Natural killer cell (primary cell): ENCODE results near the gene DIAPH3. TPM values are rescaled to one million over a fixed set of nuclear protein-coding genes. Genes with fewer than 3 reads are reported as not detected.

ENCODE experiments used
- ATAC-seq, 3 donors: fragments of 150-1000 bp in 2 of 3; fragments of 200-7000 bp in 1 of 3; cut with Tn5 transposase; 1 replicate in 1 of 3; 2 replicates in 2 of 3; pipeline ENCODE4 v1.10.0; 2021; ENCODE audit warnings: mild to moderate bottlenecking in 2 of 3, moderate library complexity in 2 of 3
- DNase-seq, 2 donors: peaks; one replicate each; pipeline versions ENCODE4 v3.0.0 to v3.0.0-alpha.2; 2013 to 2021; ENCODE audit warnings: mixed read lengths in 1 of 2
- H3K27ac ChIP-seq: one replicate; pipeline ENCODE4 v1.5.1; 2013; ENCODE audit warnings: mild to moderate bottlenecking, low read length
- H3K27me3 ChIP-seq: one replicate; pipeline ENCODE4 v1.6.1; 2013; ENCODE audit warnings: low read length; ENCODE audit not compliant: control insufficient read depth, insufficient read depth
- H3K36me3 ChIP-seq: one replicate; pipeline ENCODE4 v1.6.1; 2013; ENCODE audit warnings: low read length; ENCODE audit not compliant: control insufficient read depth, insufficient read depth
- H3K4me1 ChIP-seq: one replicate; pipeline ENCODE4 v1.6.1; 2013; ENCODE audit warnings: low read length; ENCODE audit not compliant: control insufficient read depth, insufficient read depth
- H3K4me3 ChIP-seq: one replicate; pipeline ENCODE4 v1.5.1; 2013; ENCODE audit warnings: low read length
- H3K9me3 ChIP-seq: one replicate; pipeline ENCODE4 v1.6.1; 2013; ENCODE audit warnings: low read length; ENCODE audit not compliant: control insufficient read depth, insufficient read depth
- H3K27ac Mint-ChIP-seq, 2 donors: one replicate each; pipeline ENCODE4 v1.8.0; 2022; ENCODE audit warnings: mild to moderate bottlenecking in 2 of 2, mixed read lengths in 2 of 2, moderate library complexity in 1 of 2
- H3K27me3 Mint-ChIP-seq, 2 donors: one replicate each; pipeline ENCODE4 v1.8.0; 2022; ENCODE audit warnings: low read depth in 2 of 2, mixed read lengths in 2 of 2
- H3K36me3 Mint-ChIP-seq: one replicate; pipeline ENCODE4 v1.8.0; 2022; ENCODE audit warnings: mixed read lengths
- H3K4me1 Mint-ChIP-seq, 2 donors: one replicate each; pipeline ENCODE4 v1.8.0; 2022; ENCODE audit warnings: mixed read lengths in 2 of 2
- H3K4me3 Mint-ChIP-seq: one replicate; pipeline ENCODE4 v1.8.0; 2022; ENCODE audit warnings: mild to moderate bottlenecking, moderate library complexity, mixed read lengths
- H3K9me3 Mint-ChIP-seq, 2 donors: one replicate each; pipeline ENCODE4 v1.8.0; 2022; ENCODE audit warnings: mixed read lengths in 2 of 2
- CTCF ChIP-seq: fragments of 200-600 bp; IDR thresholded peaks from one replicate; pipeline ENCODE4 v1.8.0; 2022; ENCODE audit warnings: antibody characterized with exemption
- WGBS: methylation state at CpG from one replicate; pipeline ENCODE4 v1.1.7; 2013; ENCODE audit warnings: missing lambda C conversion rate; ENCODE audit not compliant: insufficient coverage; 5-methylcytosine and 5-hydroxymethylcytosine counted together
- intact Hi-C: fragments of 100-400 bp; cut with micrococcal nuclease; formaldehyde crosslinking; loops from one replicate; pipeline ENCODE4 v1.14.2; 2022
- total RNA-seq, 4 donors: library from RNA; stranded (reverse); fragments of 120-200 nt in 1 of 4; gene quantifications; one replicate each; pipeline versions ENCODE4 v1.2.3 to v1.2.4, GENCODE V29; 2013 to 2022

DIAPH3 gene
- total RNA-seq, 3 donors from 2014 or later (not counting 1 experiment from before 2014, with no cell fraction given): 0.54 to 1.0 (median 0.98) TPM

GRCh38 chr13:59658027-59658737, 505.5 kb downstream of the DIAPH3 start:
- no peaks in the 10 kb centered on the region for H3K9me3 ChIP-seq
- H3K36me3 ChIP-seq: no peaks in the 10 kb centered on the region
- DNase-seq (no peak), ATAC-seq (no peak)
- intact Hi-C loops: no loop called here
- WGBS: 85% methylated on average over 10 of the region's 12 CpGs
- H3K4me1 ChIP-seq: no peaks in the 10 kb centered on the region
- H3K27ac ChIP-seq: no peak overlapping the region
- Mint-ChIP-seq H3K36me3 (no peaks in the 10 kb centered on the region), H3K9me3 (no peaks in the 10 kb centered on the region), H3K4me3 (no peak overlapping the region), H3K27ac (no peak overlapping the region), H3K4me1 (no peaks in the 10 kb centered on the region), H3K27me3 (peaks cover 0 to 10% of the 10 kb centered on the region in 2 donors)
- TF ChIP-seq CTCF: no peak
- H3K27me3 ChIP-seq: no peaks in the 10 kb centered on the region
- no peak overlapping the region for H3K4me3 ChIP-seq

- Histone ChIP-seq H3K36me3 (no peaks in the 10 kb centered on the region), H3K27me3 (no peaks in the 10 kb centered on the region), H3K4me1 (no peaks in the 10 kb centered on the region), H3K9me3 (no peaks in the 10 kb centered on the region), H3K4me3 (no peak overlapping the region), H3K27ac (no peak overlapping the region)
- no peak for TF ChIP-seq CTCF
- intact Hi-C loops: no loop called here
- Mint-ChIP-seq H3K27me3 (peaks cover 0 to 14% of the 10 kb centered on the region in 2 donors), H3K36me3 (no peaks in the 10 kb centered on the region), H3K27ac (no peak overlapping the region), H3K9me3 (no peaks in the 10 kb centered on the region), H3K4me3 (no peak overlapping the region), H3K4me1 (no peaks in the 10 kb centered on the region)
- ATAC-seq (no peak), DNase-seq (no peak)
- 72% methylated on average over 2 of the region's 2 CpGs for WGBS
Observed at GRCh38 chr13:59653916-59654315, 509.8 kb downstream of the DIAPH3 start.

GRCh38 chr13:59651479-59651878, 512.2 kb downstream of the DIAPH3 start:
- Mint-ChIP-seq H3K4me1 (no peaks in the 10 kb centered on the region), H3K27me3 (peaks cover 0 to 13% of the 10 kb centered on the region in 2 donors), H3K9me3 (no peaks in the 10 kb centered on the region), H3K27ac (no peak overlapping the region), H3K4me3 (no peak overlapping the region), H3K36me3 (no peaks in the 10 kb centered on the region)
- no peak for DNase-seq
- no peak overlapping the region for H3K4me3 ChIP-seq
- WGBS: 91% methylated on average over 5 of the region's 5 CpGs
- no peak for ATAC-seq
- no peak for TF ChIP-seq CTCF
- intact Hi-C loops: no loop called here
- no peak overlapping the region for H3K27ac ChIP-seq
- H3K9me3 ChIP-seq: no peaks in the 10 kb centered on the region
- no peaks in the 10 kb centered on the region for H3K4me1 ChIP-seq
- no peaks in the 10 kb centered on the region for H3K27me3 ChIP-seq
- H3K36me3 ChIP-seq: no peaks in the 10 kb centered on the region
